ENCODE results near the gene RETREG2.

DNA sequence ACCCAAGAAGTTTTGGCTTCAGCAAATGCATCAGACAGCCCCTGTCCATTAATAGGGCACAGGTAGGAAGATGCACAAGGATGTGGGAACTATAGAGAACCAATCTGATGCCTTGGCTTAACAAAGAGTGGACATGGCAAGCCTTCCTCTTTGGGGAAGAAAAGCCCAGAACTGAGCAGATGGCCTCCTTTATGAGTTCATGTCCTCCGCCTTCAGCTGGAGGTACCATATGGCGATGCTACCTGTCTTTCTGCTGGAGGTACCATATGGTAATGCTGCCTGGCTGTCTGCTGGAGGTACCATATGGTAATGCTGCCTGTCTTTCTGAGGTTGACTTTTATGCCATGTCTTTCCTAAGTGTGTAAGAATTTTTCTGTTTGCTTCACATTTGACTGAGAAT lies 6.0 kb downstream of the RETREG2 start:
- TF ChIP-seq, protein P1, sequence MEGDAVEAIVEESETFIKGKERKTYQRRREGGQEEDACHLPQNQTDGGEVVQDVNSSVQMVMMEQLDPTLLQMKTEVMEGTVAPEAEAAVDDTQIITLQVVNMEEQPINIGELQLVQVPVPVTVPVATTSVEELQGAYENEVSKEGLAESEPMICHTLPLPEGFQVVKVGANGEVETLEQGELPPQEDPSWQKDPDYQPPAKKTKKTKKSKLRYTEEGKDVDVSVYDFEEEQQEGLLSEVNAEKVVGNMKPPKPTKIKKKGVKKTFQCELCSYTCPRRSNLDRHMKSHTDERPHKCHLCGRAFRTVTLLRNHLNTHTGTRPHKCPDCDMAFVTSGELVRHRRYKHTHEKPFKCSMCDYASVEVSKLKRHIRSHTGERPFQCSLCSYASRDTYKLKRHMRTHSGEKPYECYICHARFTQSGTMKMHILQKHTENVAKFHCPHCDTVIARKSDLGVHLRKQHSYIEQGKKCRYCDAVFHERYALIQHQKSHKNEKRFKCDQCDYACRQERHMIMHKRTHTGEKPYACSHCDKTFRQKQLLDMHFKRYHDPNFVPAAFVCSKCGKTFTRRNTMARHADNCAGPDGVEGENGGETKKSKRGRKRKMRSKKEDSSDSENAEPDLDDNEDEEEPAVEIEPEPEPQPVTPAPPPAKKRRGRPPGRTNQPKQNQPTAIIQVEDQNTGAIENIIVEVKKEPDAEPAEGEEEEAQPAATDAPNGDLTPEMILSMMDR (IDR thresholded peaks at IDR 0.05): no peak
- TF ChIP-seq POLR2A (IDR thresholded peaks at IDR 0.05): no peak

Measured in lower leg skin (tissue), 3 donors.